Measurements from ENCODE around the gene C1orf56. TPM values are rescaled to one million over a fixed set of nuclear protein-coding genes. Genes with fewer than 3 reads are reported as not detected.

Gene C1orf56
- total and polyA plus RNA-seq, 3 experiments from 2014 or later: 1.6 to 2.7 (median 2.3) TPM

- peaks cover 62 to 78% (median 70%) of the 10 kb centered on the region in 3 donors for H3K4me1 Mint-ChIP-seq
These were observed 1.1 kb downstream of the C1orf56 start for GRCh38 chr1:151048645-151049032.

GRCh38 chr1:151049458-151049857 is 1.9 kb downstream of the C1orf56 start:
- no peaks in the 10 kb centered on the region for H3K9me3 ChIP-seq (ENCODE audit: low read length)
- H3K4me3 ChIP-seq (ENCODE audit: low read length): no peak overlapping the region
- Mint-ChIP-seq H3K27ac (peak overlapping the region; percentile 56 to 98 (median 93)), H3K4me1 (peaks cover 66 to 84% (median 72%) of the 10 kb centered on the region in 3 donors), H3K4me3 (peak overlapping the region in 6 of 7 donors; percentile 39 to 96 (median 50)), H3K9me3 (peaks cover 0 to 1% (median 0%) of the 10 kb centered on the region in 5 donors), H3K36me3 (peaks cover 0 to 39% (median 8%) of the 10 kb centered on the region in 3 donors), H3K27me3 (no peaks in the 10 kb centered on the region)
- no peaks in the 10 kb centered on the region for H3K27me3 ChIP-seq (ENCODE audit: insufficient read depth, low read length, poor library complexity, severe bottlenecking)
- H3K27ac ChIP-seq (ENCODE audit: low read depth, low read length): no peak overlapping the region
- H3K36me3 ChIP-seq (ENCODE audit: insufficient read depth, low read length): peaks cover 28% of the 10 kb centered on the region
- ChIA-PET POLR2A (interaction anchor here (0.6 to 5.6 kb wide), 2 partner anchors 9 to 25 kb away, joined by 3 to 88 read pairs; partner anchors contain the start of genes CDC42SE1 and MLLT11), CTCF (interaction anchor here (1.5 to 8.9 kb wide), 3 partner anchors 10 to 24 kb away, joined by 5 to 94 read pairs (median 60); partner anchors contain the start of genes CDC42SE1, GABPB2 and MLLT11)
- DNase-seq: no peak
- H3K4me1 ChIP-seq (ENCODE audit: insufficient read depth, low read length): peaks cover 63% of the 10 kb centered on the region

More at GRCh38 chr1:151048645-151049032, 1.1 kb downstream of the C1orf56 start:
- Mint-ChIP-seq H3K36me3 (peaks cover 0 to 32% (median 5%) of the 10 kb centered on the region in 3 donors), H3K27ac (peak overlapping the region; percentile 87 to 98 (median 93)), H3K27me3 (no peaks in the 10 kb centered on the region), H3K4me3 (peak overlapping the region; percentile 88 to 96 (median 91)), H3K9me3 (peaks cover 0 to 1% (median 0%) of the 10 kb centered on the region in 5 donors)
- Histone ChIP-seq H3K9me3 (ENCODE audit: low read length) (no peaks in the 10 kb centered on the region), H3K4me1 (ENCODE audit: insufficient read depth, low read length) (peaks cover 55% of the 10 kb centered on the region), H3K4me3 (ENCODE audit: low read length) (peak overlapping the region; percentile 76), H3K36me3 (ENCODE audit: insufficient read depth, low read length) (peaks cover 22% of the 10 kb centered on the region), H3K27ac (ENCODE audit: low read depth, low read length) (peak overlapping the region; percentile 53), H3K27me3 (ENCODE audit: insufficient read depth, low read length, poor library complexity, severe bottlenecking) (no peaks in the 10 kb centered on the region)
- DNase-seq: no peak
- CTCF ChIA-PET: interaction anchor here (0.6 to 8.9 kb wide), 12 partner anchors 10 to 108 kb away, joined by 3 to 94 read pairs (median 4); partner anchors contain the start of genes CDC42SE1, GABPB2, MINDY1 and MLLT11
- POLR2A ChIA-PET: interaction anchor here (0.5 to 5.6 kb wide), 2 partner anchors 10 to 17 kb away, joined by 3 to 88 read pairs; partner anchors contain the start of genes CDC42SE1 and MLLT11

- peak overlapping the region; percentile 9 to 95 (median 66) for H3K27ac Mint-ChIP-seq
- Histone ChIP-seq H3K9me3 (ENCODE audit: low read length) (no peaks in the 10 kb centered on the region), H3K27ac (ENCODE audit: low read depth, low read length) (no peak overlapping the region), H3K36me3 (ENCODE audit: insufficient read depth, low read length) (peaks cover 35% of the 10 kb centered on the region), H3K27me3 (ENCODE audit: insufficient read depth, low read length, poor library complexity, severe bottlenecking) (no peaks in the 10 kb centered on the region), H3K4me1 (ENCODE audit: insufficient read depth, low read length) (peaks cover 70% of the 10 kb centered on the region), H3K4me3 (ENCODE audit: low read length) (no peak overlapping the region)
- H3K4me3 Mint-ChIP-seq: peak overlapping the region in 3 of 7 donors; percentile 10 to 96 (median 23)
- ChIA-PET CTCF (interaction anchor here (1.5 to 8.9 kb wide), 3 partner anchors 9 to 25 kb away, joined by 5 to 94 read pairs (median 60); partner anchors contain the start of genes CDC42SE1, GABPB2 and MLLT11), POLR2A (interaction anchor here (0.6 to 5.6 kb wide), 2 partner anchors 9 to 24 kb away, joined by 3 to 88 read pairs; partner anchors contain the start of genes CDC42SE1 and MLLT11)
- no peaks in the 10 kb centered on the region for H3K27me3 Mint-ChIP-seq
- H3K4me1 Mint-ChIP-seq: peaks cover 73 to 91% (median 79%) of the 10 kb centered on the region in 3 donors
- no peak for DNase-seq
- peaks cover 0 to 1% (median 0%) of the 10 kb centered on the region in 5 donors for H3K9me3 Mint-ChIP-seq
- peaks cover 5 to 47% (median 14%) of the 10 kb centered on the region in 3 donors for H3K36me3 Mint-ChIP-seq
These were observed 2.6 kb downstream of the C1orf56 start for GRCh38 chr1:151050051-151050688.

DNA sequence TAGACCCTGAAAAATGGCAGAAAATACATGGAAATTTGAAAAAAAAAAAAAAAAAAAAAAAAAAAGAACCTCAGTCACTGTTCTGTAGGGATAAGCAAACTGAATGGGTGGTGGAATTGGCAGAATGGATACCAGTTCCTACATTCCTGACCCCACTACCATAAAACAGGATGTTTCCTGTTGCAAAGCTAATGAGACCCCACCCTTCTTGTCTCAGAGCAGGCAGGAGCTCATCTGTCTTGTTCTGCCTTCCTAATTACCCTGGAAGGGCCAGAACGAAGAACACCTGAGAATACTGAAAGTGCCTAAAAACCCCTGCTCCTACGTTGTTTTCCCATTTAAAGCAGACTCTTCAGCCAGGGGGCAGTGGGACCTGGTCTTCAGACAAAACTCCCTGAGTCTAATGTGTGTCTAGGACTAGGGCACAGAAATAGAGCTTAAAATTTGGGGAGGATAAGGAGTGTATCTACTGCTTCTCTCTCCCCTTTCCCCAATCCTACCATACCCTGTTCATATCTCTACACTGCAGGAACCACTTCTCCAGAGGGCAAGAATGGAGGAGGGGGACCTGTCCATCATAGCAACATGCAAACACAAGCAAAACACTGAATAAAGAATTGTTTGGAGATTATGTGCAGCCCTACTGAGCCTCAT is 3.9 kb downstream of the C1orf56 start:
- Histone ChIP-seq H3K4me3 (ENCODE audit: low read length) (no peak overlapping the region), H3K4me1 (ENCODE audit: insufficient read depth, low read length) (peaks cover 76% of the 10 kb centered on the region), H3K27ac (ENCODE audit: low read depth, low read length) (no peak overlapping the region), H3K9me3 (ENCODE audit: low read length) (no peaks in the 10 kb centered on the region), H3K36me3 (ENCODE audit: insufficient read depth, low read length) (peaks cover 44% of the 10 kb centered on the region), H3K27me3 (ENCODE audit: insufficient read depth, low read length, poor library complexity, severe bottlenecking) (no peaks in the 10 kb centered on the region)
- H3K27ac Mint-ChIP-seq: peak overlapping the region; percentile 30 to 93 (median 76)
- H3K9me3 Mint-ChIP-seq: no peaks in the 10 kb centered on the region
- ChIA-PET CTCF (interaction anchor here (1.1 to 8.9 kb wide), 3 partner anchors 8 to 49 kb away, joined by 7 to 60 read pairs (median 8); partner anchors contain the start of genes CDC42SE1 and MLLT11), POLR2A (interaction anchor here (5.6 kb wide), 1 partner anchor 7 kb away, joined by 88 read pairs; the partner anchor contains the start of genes CDC42SE1 and MLLT11)
- H3K36me3 Mint-ChIP-seq: peaks cover 14 to 60% (median 21%) of the 10 kb centered on the region in 3 donors
- H3K4me1 Mint-ChIP-seq: peaks cover 80 to 96% (median 85%) of the 10 kb centered on the region in 3 donors
- no peak for DNase-seq
- peak overlapping the region in 3 of 7 donors; percentile 1 to 96 (median 20) for H3K4me3 Mint-ChIP-seq
- H3K27me3 Mint-ChIP-seq: no peaks in the 10 kb centered on the region

- no peaks in the 10 kb centered on the region for H3K9me3 Mint-ChIP-seq
- no peaks in the 10 kb centered on the region for H3K27me3 Mint-ChIP-seq
- H3K4me3 ChIP-seq (ENCODE audit: low read length): peak overlapping the region; percentile 92
- peak overlapping the region; percentile 94 to 99 (median 98) for H3K27ac Mint-ChIP-seq
- H3K9me3 ChIP-seq (ENCODE audit: low read length): no peaks in the 10 kb centered on the region
- H3K27me3 ChIP-seq (ENCODE audit: insufficient read depth, low read length, poor library complexity, severe bottlenecking): no peaks in the 10 kb centered on the region
- H3K4me3 Mint-ChIP-seq: peak overlapping the region; percentile 95 to 100 (median 99)
- ChIA-PET POLR2A (interaction anchor here (1.5 to 8.1 kb wide), 2 partner anchors 6 to 43 kb away, joined by 5 to 88 read pairs; partner anchors contain the start of gene C1orf56), CTCF (interaction anchor here (1.2 to 9.5 kb wide), 5 partner anchors 9 to 102 kb away, joined by 3 to 94 read pairs (median 12); partner anchors contain the start of genes C1orf56, GABPB2 and TNFAIP8L2)
- DNase-seq: no peak
- H3K36me3 ChIP-seq (ENCODE audit: insufficient read depth, low read length): peaks cover 53% of the 10 kb centered on the region
- H3K27ac ChIP-seq (ENCODE audit: low read depth, low read length): peak overlapping the region; percentile 98
- H3K36me3 Mint-ChIP-seq: peaks cover 25 to 86% (median 31%) of the 10 kb centered on the region in 3 donors
- H3K4me1 ChIP-seq (ENCODE audit: insufficient read depth, low read length): peaks cover 49% of the 10 kb centered on the region
- H3K4me1 Mint-ChIP-seq: peaks cover 67 to 81% (median 75%) of the 10 kb centered on the region in 3 donors
These were observed 7.5 kb downstream of the C1orf56 start for GRCh38 chr1:151054971-151055547.

DNA sequence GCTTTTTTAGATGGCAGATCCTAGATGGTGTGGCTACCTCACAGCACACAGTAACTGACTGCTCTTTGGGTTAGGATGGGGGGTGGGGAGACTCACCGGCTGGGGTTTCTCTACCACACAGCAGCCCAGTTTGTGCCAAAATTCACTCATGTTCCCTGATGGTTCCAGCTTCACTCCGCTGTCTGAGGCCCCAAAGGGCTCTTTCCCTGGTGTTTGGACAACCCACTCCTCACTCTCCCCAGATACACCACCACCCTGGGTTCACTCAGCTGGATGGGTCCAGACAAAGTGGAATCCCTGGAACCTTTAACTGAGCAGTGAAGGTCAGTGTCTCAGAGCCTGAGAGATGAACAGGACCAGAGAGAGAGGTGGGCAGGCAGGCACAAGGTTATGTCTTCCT is 8.0 kb downstream of the C1orf56 start:
- Histone ChIP-seq H3K27me3 (ENCODE audit: insufficient read depth, low read length, poor library complexity, severe bottlenecking) (no peaks in the 10 kb centered on the region), H3K4me3 (ENCODE audit: low read length) (peak overlapping the region; percentile 92), H3K4me1 (ENCODE audit: insufficient read depth, low read length) (peaks cover 49% of the 10 kb centered on the region), H3K9me3 (ENCODE audit: low read length) (no peaks in the 10 kb centered on the region), H3K27ac (ENCODE audit: low read depth, low read length) (peak overlapping the region; percentile 98), H3K36me3 (ENCODE audit: insufficient read depth, low read length) (peaks cover 53% of the 10 kb centered on the region)
- peaks cover 67 to 81% (median 75%) of the 10 kb centered on the region in 3 donors for H3K4me1 Mint-ChIP-seq
- no peaks in the 10 kb centered on the region for H3K9me3 Mint-ChIP-seq
- ChIA-PET POLR2A (interaction anchor here (1.0 to 8.1 kb wide), 4 partner anchors 7 to 111 kb away, joined by 3 to 88 read pairs (median 6); partner anchors contain the start of gene C1orf56), CTCF (interaction anchor here (0.5 to 9.5 kb wide), 7 partner anchors 9 to 141 kb away, joined by 3 to 94 read pairs (median 5); partner anchors contain the start of genes C1orf56, GABPB2 and TNFAIP8L2)
- DNase-seq: no peak
- peak overlapping the region; percentile 94 to 99 (median 98) for H3K27ac Mint-ChIP-seq
- H3K4me3 Mint-ChIP-seq: peak overlapping the region; percentile 95 to 100 (median 99)
- peaks cover 25 to 86% (median 31%) of the 10 kb centered on the region in 3 donors for H3K36me3 Mint-ChIP-seq
- no peaks in the 10 kb centered on the region for H3K27me3 Mint-ChIP-seq

- CTCF ChIA-PET: interaction anchor here (0.5 to 9.5 kb wide), 6 partner anchors 10 to 140 kb away, joined by 3 to 94 read pairs (median 14); partner anchors contain the start of genes C1orf56, GABPB2 and MINDY1
- H3K9me3 ChIP-seq (ENCODE audit: low read length): no peaks in the 10 kb centered on the region
- no peaks in the 10 kb centered on the region for H3K9me3 Mint-ChIP-seq
- peak in 3 of 5 donors; percentile 12 to 75 (median 58) for DNase-seq
- no peaks in the 10 kb centered on the region for H3K27me3 ChIP-seq (ENCODE audit: insufficient read depth, low read length, poor library complexity, severe bottlenecking)
- H3K4me3 Mint-ChIP-seq: peak overlapping the region; percentile 95 to 100 (median 99)
- peak overlapping the region; percentile 94 to 99 (median 98) for H3K27ac Mint-ChIP-seq
- peaks cover 66 to 81% (median 75%) of the 10 kb centered on the region in 3 donors for H3K4me1 Mint-ChIP-seq
- peak overlapping the region; percentile 98 for H3K27ac ChIP-seq (ENCODE audit: low read depth, low read length)
- H3K36me3 Mint-ChIP-seq: peaks cover 25 to 84% (median 31%) of the 10 kb centered on the region in 3 donors
- no peaks in the 10 kb centered on the region for H3K27me3 Mint-ChIP-seq
- H3K4me1 ChIP-seq (ENCODE audit: insufficient read depth, low read length): peaks cover 48% of the 10 kb centered on the region
- peaks cover 53% of the 10 kb centered on the region for H3K36me3 ChIP-seq (ENCODE audit: insufficient read depth, low read length)
- peak overlapping the region; percentile 92 for H3K4me3 ChIP-seq (ENCODE audit: low read length)
- POLR2A ChIA-PET: interaction anchor here (0.6 to 8.1 kb wide), 5 partner anchors 8 to 288 kb away, joined by 3 to 88 read pairs (median 5); partner anchors contain the start of gene C1orf56
These were observed 8.6 kb downstream of the C1orf56 start for GRCh38 chr1:151056149-151056548.

All from CD8-positive, alpha-beta memory T cell (primary cell).